OCI-LY1 (cell line): ENCODE measurements around the gene NKD1.

Experiments
- EZH2 ChIP-seq: fragments of 200-600 bp; sonication (generic), shearing (Covaris generic); IDR thresholded peaks from 2 replicates; pipeline ENCODE4 v1.8.0; 2017; ENCODE audit warnings: borderline replicate concordance, mixed run types, mild to moderate bottlenecking, antibody characterized with exemption, low read length, moderate library complexity, mixed read lengths
- TF ChIP-seq, protein P1 (sequence below): fragments of 200-600 bp; sonication (generic), shearing (Covaris generic); IDR thresholded peaks from 2 replicates; pipeline ENCODE4 v1.5.1; 2017; ENCODE audit warnings: mild to moderate bottlenecking, antibody characterized with exemption, low read length, moderate library complexity, mixed read lengths

DNA sequence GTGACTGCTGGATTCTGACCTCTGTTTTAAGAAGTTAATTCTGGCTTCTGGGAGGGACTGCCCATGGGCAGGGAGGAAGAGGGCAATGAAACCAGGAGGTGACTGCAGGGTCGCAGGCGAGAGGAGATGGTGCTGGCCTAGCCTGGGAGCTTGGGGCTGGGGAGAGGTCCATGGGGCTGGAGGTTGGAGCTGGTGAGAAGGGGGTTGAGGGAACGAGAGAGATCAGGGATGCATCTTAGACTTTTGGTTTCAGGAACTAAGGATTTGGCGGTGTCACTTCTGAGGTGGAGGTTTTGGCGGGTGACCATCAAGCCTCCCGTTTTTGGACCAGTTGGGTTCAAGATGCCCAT, 64.6 kb downstream of the NKD1 start:
- TF ChIP-seq, protein P1, sequence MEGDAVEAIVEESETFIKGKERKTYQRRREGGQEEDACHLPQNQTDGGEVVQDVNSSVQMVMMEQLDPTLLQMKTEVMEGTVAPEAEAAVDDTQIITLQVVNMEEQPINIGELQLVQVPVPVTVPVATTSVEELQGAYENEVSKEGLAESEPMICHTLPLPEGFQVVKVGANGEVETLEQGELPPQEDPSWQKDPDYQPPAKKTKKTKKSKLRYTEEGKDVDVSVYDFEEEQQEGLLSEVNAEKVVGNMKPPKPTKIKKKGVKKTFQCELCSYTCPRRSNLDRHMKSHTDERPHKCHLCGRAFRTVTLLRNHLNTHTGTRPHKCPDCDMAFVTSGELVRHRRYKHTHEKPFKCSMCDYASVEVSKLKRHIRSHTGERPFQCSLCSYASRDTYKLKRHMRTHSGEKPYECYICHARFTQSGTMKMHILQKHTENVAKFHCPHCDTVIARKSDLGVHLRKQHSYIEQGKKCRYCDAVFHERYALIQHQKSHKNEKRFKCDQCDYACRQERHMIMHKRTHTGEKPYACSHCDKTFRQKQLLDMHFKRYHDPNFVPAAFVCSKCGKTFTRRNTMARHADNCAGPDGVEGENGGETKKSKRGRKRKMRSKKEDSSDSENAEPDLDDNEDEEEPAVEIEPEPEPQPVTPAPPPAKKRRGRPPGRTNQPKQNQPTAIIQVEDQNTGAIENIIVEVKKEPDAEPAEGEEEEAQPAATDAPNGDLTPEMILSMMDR: no peak
- TF ChIP-seq EZH2: no peak
